ENCODE results near the gene IGHMBP2. TPM values are rescaled to one million over a fixed set of nuclear protein-coding genes. Genes with fewer than 3 reads are reported as not detected.

IGHMBP2 gene
- total RNA-seq, 4 donors from 2014 or later: 30.2 to 59.5 (median 49.2) TPM

GRCh38 chr11:68940651-68941323 lies 37.1 kb downstream of the IGHMBP2 start:
- DNase-seq: no peak
- Histone ChIP-seq H3K9me3 (no peaks in the 10 kb centered on the region), H3K36me3 (peaks cover 0 to 40% (median 0%) of the 10 kb centered on the region in 3 donors), H3K4me3 (no peak overlapping the region), H3K4me1 (no peaks in the 10 kb centered on the region), H3K27ac (peak overlapping the region in 1 of 4 donors; percentile 84), H3K27me3 (no peaks in the 10 kb centered on the region)
- no peak for TF ChIP-seq CTCF (IDR thresholded peaks at IDR 0.05)
- no peak for TF ChIP-seq POLR2A (IDR thresholded peaks at IDR 0.05)

GRCh38 chr11:68941324-68942094 lies 37.8 kb downstream of the IGHMBP2 start:
- peak in 1 of 3 donors; percentile 40 for DNase-seq
- peaks cover 0 to 33% (median 0%) of the 10 kb centered on the region in 3 donors for H3K36me3 ChIP-seq
- peak overlapping the region in 2 of 4 donors; percentile 59 to 84 for H3K27ac ChIP-seq
- no peak overlapping the region for H3K4me3 ChIP-seq
- no peaks in the 10 kb centered on the region for H3K4me1 ChIP-seq
- H3K9me3 ChIP-seq: no peaks in the 10 kb centered on the region
- no peaks in the 10 kb centered on the region for H3K27me3 ChIP-seq
- TF ChIP-seq CTCF (IDR thresholded peaks at IDR 0.05) (no peak), POLR2A (IDR thresholded peaks at IDR 0.05) (no peak)

- DNase-seq: peak in 1 of 3 donors; percentile 41
These were observed 38.5 kb downstream of the IGHMBP2 start for GRCh38 chr11:68942095-68942620.

GRCh38 chr11:68942751-68943271 lies 39.1 kb downstream of the IGHMBP2 start:
- peaks cover 0 to 10% (median 0%) of the 10 kb centered on the region in 4 donors for H3K4me1 ChIP-seq
- no peaks in the 10 kb centered on the region for H3K27me3 ChIP-seq
- H3K27ac ChIP-seq: peak overlapping the region in 3 of 4 donors; percentile 10 to 84 (median 59)
- H3K36me3 ChIP-seq: peaks cover 0 to 20% (median 0%) of the 10 kb centered on the region in 3 donors
- TF ChIP-seq POLR2A (IDR thresholded peaks at IDR 0.05) (no peak), CTCF (IDR thresholded peaks at IDR 0.05) (no peak)
- H3K4me3 ChIP-seq: no peak overlapping the region
- no peaks in the 10 kb centered on the region for H3K9me3 ChIP-seq
- DNase-seq: peak in 1 of 3 donors; percentile 43

More at GRCh38 chr11:68942095-68942620, 38.5 kb downstream of the IGHMBP2 start:
- Histone ChIP-seq H3K27ac (peak overlapping the region in 3 of 4 donors; percentile 10 to 84 (median 59)), H3K36me3 (peaks cover 0 to 26% (median 0%) of the 10 kb centered on the region in 3 donors), H3K4me1 (peaks cover 0 to 6% (median 0%) of the 10 kb centered on the region in 4 donors), H3K9me3 (no peaks in the 10 kb centered on the region), H3K4me3 (no peak overlapping the region), H3K27me3 (no peaks in the 10 kb centered on the region)
- TF ChIP-seq POLR2A (IDR thresholded peaks at IDR 0.05) (no peak), CTCF (IDR thresholded peaks at IDR 0.05) (no peak)

GRCh38 chr11:68946416-68947090 lies 42.9 kb downstream of the IGHMBP2 start:
- peak in 1 of 3 donors; percentile 16 for DNase-seq
- Histone ChIP-seq H3K4me3 (no peak overlapping the region), H3K9me3 (no peaks in the 10 kb centered on the region), H3K36me3 (no peaks in the 10 kb centered on the region), H3K27me3 (no peaks in the 10 kb centered on the region), H3K27ac (peak overlapping the region in 1 of 4 donors; percentile 84), H3K4me1 (peaks cover 0 to 10% (median 0%) of the 10 kb centered on the region in 4 donors)
- TF ChIP-seq CTCF (IDR thresholded peaks at IDR 0.05): no peak
- no peak for TF ChIP-seq POLR2A (IDR thresholded peaks at IDR 0.05)
